ENCODE measurements around the gene WFDC1.

Gene WFDC1

GRCh38 chr16:84357191-84357651, 62.5 kb downstream of the WFDC1 start:
- no peak for DNase-seq

- no peak for DNase-seq
These were observed 64.1 kb downstream of the WFDC1 start for GRCh38 chr16:84358601-84359295.

GRCh38 chr16:84359326-84359725, 64.6 kb downstream of the WFDC1 start:
- no peak for DNase-seq

GRCh38 chr16:84360170-84360569, 65.5 kb downstream of the WFDC1 start:
- DNase-seq = no peak

- DNase-seq = no peak
These were observed 66.1 kb downstream of the WFDC1 start for GRCh38 chr16:84360748-84361147.

- DNase-seq = no peak
These were observed 66.9 kb downstream of the WFDC1 start for GRCh38 chr16:84361546-84361945.

GRCh38 chr16:84362471-84362941, 67.8 kb downstream of the WFDC1 start:
- no peak for DNase-seq

- DNase-seq = no peak
These were observed 71.5 kb downstream of the WFDC1 start for GRCh38 chr16:84366208-84366607.

GRCh38 chr16:84367297-84367680, 72.6 kb downstream of the WFDC1 start:
- no peak for DNase-seq

- DNase-seq = no peak
These were observed 73.2 kb downstream of the WFDC1 start for GRCh38 chr16:84367750-84368307.

GRCh38 chr16:84368308-84368996, 73.8 kb downstream of the WFDC1 start, which contains the start of gene ATP2C2:
TSS of gene ATP2C2 (plus strand) at chr16:84368538. CDS start at chr16:84368616, 78 bp downstream.
- no peak for DNase-seq

GRCh38 chr16:84369105-84369504, 74.4 kb downstream of the WFDC1 start:
- no peak for DNase-seq

- no peak for DNase-seq
These were observed 75.4 kb downstream of the WFDC1 start for GRCh38 chr16:84369938-84370627.

GRCh38 chr16:84370723-84371552, 76.3 kb downstream of the WFDC1 start:
- DNase-seq = no peak

- no peak for DNase-seq
These were observed 76.8 kb downstream of the WFDC1 start for GRCh38 chr16:84371553-84371865.

- no peak for DNase-seq
These were observed 79.3 kb downstream of the WFDC1 start for GRCh38 chr16:84373907-84374489.

- no peak for DNase-seq
These were observed 83.4 kb downstream of the WFDC1 start for GRCh38 chr16:84378099-84378498.

- no peak for DNase-seq
These were observed 83.9 kb downstream of the WFDC1 start for GRCh38 chr16:84378567-84378966.

GRCh38 chr16:84379008-84379708, 84.5 kb downstream of the WFDC1 start:
- no peak for DNase-seq
